NCI-H2081 (cell line): ENCODE results near the gene RHAG.
"Not testable (repeated sequence)": the region's sequence is repeated elsewhere in the genome, so short reads cannot be mapped to it uniquely, and the experiment has no call there.

Source experiments
- DNase-seq, 2 experiments: peaks; one replicate each; lab custom pipeline; 2025; lab: John Stamatoyannopoulos, UW

Gene RHAG

DNA sequence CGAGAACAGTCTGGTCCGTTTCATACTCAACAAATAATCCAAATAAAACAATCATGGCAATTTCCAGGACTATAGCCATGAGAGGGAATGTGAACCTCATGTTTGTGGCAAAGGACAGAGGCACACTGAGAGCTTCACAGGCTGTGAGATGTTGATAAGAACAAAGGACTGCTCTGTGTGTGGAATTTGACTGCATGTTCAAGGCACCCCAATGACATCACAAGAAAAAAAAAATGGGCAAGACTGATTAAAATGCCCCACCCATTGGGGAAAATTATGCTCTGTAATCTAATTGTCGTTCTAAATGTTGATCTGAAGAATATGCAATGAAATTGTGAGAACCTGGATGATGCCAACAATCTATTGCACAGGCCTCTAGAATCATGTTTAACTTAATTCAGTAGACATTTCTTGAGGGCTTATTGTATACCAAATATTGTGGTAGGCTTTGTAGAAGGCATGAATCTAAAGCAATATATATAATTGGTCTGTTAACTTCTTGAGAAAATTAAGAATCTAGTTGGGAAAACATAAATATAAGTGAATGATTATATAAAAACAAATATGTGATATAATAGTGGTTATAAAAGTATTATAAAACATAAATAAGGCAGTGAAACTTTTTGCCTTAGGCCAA, at the start of gene RHAG:
Gene RHAG (minus strand): TSS at position 127 of the 637 bp plus-strand sequence. CDS start 27 bp downstream, at position 100.
- DNase-seq, result no peak

- no peak for DNase-seq
Observed at GRCh38 chr6:49676671-49677281, 40.1 kb upstream of the RHAG start.

DNA sequence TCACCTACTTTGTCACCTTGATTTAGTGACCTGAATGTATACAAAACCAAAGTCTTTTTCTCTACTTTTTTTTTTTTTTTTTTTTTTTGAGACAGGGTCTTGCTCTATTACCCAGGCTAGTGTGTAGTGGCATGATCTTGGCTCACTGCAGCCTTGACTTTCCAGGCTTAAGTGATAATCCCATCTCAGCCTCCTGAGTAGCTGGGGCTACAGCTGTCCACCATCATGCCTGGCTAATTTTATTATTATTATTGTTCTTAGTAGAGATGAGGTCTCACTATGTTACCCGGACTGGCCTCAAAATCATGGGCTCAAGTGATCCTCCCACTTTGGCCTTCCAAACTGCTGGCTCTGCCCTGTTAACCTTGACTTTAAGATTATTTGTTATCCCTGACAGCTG, 39.2 kb upstream of the RHAG start:
- no peak for DNase-seq

DNA sequence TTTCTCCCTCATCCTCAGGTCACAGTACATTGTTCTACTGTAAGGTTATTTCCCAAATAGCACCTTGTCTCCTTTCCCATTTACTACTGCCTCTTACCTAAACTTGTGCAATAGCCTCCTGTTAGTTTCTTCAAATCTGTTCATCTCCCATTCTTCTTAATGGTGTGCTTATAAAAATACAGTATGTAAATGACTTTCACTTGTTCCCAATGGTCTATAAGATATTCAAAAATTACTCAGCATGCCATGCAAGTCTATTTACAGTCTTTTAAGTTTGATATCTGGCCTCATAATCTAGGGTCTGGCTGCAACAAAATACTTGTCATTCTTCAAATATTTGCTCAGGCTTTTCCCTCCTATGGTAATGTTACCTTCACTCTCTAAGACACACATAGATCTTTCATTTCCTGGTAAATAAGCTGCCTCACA, 31.5 kb upstream of the RHAG start:
- no peak for DNase-seq

DNA sequence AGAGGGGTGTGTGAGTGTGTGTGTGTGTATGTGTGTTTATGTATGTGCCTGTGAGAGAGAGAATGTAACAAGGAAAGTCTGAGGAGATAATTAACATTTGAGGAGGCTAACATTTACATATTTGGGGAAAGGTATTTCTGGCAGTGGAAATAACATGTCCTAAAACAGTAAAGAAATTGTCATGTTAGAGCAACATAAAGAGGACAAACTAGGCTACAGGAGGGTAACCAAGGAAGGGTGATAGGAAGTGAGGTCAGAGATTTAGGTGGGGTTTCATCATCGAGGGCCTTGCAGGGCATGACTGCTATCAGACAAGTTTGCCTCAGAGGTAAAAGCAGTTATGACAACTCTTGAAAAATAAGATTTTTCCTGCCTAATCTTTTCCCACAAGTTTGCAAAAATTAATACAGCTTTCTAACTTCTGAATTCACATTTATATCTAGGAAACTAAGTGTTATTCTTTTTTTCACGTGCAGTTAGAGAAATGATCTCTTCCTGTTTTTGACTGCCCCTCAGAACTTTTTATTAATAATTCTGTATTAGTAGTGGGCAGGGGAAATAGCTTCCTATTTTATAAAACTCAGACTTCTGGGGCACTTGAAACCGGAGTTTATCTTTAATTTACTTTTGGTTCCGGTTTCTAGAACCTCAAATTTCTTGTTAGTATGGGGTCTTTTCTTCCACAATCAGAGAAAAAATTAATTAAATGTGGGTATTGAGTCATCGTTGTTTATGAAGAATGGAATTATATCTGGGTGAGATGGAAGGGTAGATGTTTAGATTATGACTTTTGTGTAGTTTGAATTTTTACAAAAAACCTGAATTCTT, 30.5 kb upstream of the RHAG start:
- DNase-seq, result no peak

- no peak for DNase-seq
Observed at GRCh38 chr6:49666480-49666879, 29.8 kb upstream of the RHAG start.

DNA sequence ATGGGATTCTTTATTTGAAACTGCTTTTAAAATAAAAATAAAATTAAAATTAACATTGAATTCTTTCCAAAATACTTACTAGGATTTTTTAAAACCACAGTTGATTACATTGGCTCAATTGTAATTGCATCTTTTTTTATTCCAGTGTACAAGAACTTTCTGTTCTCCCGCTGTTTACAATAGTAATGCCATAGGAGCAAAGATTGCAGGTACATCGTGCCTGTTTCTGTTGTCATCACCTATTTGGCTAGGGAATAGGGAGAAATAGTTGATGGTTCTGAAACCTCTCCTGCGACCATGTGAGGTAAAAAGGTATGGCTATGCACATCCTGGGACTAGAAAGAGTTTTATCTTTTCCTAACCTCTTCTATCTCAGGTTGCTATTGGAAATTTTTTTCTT, 28.2 kb upstream of the RHAG start:
- no peak for DNase-seq

- not testable (repeated sequence) for DNase-seq
Observed at GRCh38 chr6:49664054-49664453, 27.4 kb upstream of the RHAG start.

- no peak for DNase-seq
Observed at GRCh38 chr6:49662892-49663261, 26.2 kb upstream of the RHAG start.

DNA sequence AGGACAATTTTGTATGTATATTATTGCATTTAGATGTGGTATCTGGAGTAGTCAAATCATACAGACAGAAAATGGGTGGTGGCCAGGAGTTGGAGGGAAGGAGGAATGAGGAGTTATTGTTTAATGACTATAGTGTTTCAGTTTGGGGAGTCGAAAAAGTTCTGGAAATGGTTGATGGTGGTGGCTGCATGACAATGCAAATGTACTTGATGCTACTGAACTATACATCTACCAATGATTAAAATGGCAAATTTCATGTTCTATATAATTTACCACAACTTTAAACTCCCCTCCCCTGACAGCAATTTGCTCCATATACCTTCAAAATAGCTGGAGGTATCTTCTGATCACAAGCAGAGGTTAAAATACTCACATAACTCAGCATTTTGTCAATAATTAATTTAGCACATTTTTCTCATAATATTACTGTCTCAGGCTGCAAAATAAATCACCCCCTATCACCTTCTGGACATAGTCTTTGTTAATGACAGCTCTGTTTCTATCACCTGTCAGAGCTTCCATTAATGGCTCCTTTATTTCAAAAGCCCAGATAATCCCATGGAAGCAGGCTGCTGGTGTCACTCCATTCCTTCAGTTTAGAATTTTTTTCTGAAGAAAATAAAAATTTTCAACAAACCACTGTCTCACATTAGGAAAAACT, 25.7 kb upstream of the RHAG start:
- no peak for DNase-seq

GRCh38 chr6:49653942-49654341, 17.3 kb upstream of the RHAG start:
- no peak for DNase-seq

DNA sequence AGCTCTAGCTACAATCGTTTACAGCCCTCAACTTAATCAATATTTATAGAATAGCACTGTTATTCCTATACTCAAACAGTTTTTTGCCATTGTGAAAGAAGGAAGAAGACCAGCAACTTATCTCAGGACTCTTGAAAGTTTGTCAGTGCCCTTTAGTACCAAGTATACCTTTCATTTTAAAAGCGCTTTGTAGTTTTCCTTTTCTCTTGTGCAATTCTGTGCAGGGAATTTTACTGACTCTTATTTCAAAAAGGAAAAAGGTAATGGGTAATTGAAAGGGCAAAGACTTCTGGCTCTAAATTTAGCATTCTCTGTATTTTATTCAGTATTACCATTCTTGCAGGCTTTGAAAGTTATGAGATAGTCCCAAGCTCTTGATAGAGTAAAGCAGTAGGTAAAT, 16.8 kb upstream of the RHAG start:
- DNase-seq, result no peak

- no peak for DNase-seq
Observed at GRCh38 chr6:49651239-49651638, 14.6 kb upstream of the RHAG start.

DNA sequence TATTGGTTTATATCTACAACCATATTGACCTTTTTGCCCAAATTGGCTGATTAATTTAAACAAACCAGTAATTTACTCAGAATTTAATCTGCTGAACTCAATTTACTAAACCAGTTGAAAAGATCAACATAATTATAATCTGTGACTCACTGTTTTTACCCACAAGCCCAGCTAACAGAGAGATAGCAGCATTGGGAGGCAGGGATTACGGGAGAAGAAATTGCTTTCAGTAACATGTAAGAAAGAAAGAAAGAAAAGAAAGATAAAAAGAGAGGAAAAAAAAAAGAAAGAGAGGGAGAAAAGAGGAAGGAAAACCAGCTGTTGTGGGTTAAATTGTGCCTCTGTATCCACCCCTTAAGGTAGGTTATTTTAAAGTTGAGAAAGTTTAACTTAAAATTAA, 13.3 kb upstream of the RHAG start:
- no peak for DNase-seq

GRCh38 chr6:49648036-49648435, 11.4 kb upstream of the RHAG start:
- DNase-seq, result no peak

DNA sequence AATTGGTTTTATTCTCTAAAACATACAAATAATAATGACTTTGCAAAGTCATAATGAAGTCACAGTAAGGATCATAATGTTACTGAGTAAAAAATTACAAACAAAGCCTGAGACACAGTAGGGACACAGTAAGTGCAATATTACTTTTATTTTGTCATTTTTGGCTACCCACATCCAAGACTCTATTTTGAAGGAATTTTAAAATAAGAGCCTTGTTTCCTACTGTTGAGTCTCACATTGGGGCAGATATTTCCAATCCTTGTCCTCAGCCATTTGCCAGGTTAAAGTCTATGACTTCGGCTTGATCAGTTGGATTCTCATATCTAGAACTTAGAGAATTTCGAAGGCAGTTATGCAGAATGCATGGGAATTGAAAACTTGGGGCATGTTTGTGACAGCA, 10.8 kb upstream of the RHAG start:
- DNase-seq, result no peak

- DNase-seq, result no peak
Observed at GRCh38 chr6:49646942-49647341, 10.3 kb upstream of the RHAG start.

GRCh38 chr6:49646130-49646824, 9.6 kb upstream of the RHAG start:
- no peak for DNase-seq

- no peak for DNase-seq
Observed at GRCh38 chr6:49645139-49645538, 8.5 kb upstream of the RHAG start.

DNA sequence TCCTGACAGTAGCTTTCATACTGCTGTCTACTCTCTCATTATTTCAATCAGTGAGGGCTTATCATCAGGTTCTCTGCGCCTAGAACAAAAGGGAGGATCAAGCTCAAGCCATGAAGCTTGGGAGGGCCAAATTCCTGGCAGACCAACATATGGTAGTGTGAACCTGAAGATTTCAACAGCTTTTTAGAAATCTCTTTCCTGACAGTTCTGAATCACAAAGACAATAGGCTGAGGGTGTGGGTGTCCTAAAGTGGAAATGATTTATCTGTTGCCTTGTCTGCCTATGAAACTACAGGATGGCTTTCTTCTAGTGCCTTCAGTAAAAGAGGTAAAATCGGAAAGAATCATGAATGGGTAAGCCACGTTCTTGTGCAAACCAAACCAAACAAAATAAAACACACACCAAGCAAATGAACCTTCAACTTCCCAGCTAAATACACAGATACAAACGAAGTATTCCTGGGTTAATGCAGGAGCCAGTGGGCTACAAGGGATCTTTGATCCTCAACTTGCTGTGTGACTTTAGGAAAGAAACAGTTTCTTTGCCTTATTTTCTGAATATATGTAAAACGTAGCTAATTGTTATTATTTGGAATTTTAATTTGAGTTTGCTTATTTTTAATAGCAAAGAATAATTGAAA, 2.7 kb upstream of the RHAG start:
- DNase-seq, result no peak

DNA sequence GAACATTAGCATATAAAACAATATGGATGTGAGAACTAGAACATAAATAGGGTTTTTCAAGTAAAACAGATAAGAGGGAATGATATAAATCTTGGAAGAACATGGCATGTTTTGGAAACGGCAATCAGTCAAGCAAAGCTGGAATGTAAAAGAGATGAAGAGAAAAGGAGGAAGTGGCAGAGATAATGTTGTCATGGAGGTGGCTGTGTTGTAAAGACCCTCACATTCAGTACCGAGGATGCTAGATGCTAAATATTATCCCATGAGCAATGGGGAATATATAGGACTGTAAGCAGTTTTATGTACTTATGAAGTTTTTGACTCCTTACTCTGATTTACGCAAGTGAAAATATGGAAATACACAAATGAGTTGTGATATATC, 702 bp upstream of the RHAG start:
- no peak for DNase-seq
